Left lung (tissue), 10 donors: ENCODE results near the gene KRT75. TPM values are rescaled to one million over a fixed set of nuclear protein-coding genes. Genes with fewer than 3 reads are reported as not detected.
"Not testable (repeated sequence)": the region's sequence is repeated elsewhere in the genome, so short reads cannot be mapped to it uniquely, and the experiment has no call there.

Experiments
- ATAC-seq: fragments of 200-7000 bp; cut with Tn5 transposase; one replicate; pipeline ENCODE4 v1.9.1; 2020; ENCODE audit warnings: moderate library complexity
- DNase-seq, 4 donors: peaks; one replicate each; pipeline ENCODE4 v3.0.0-alpha.2; 2013 to 2020
- H3K27ac ChIP-seq, 2 donors: fragments of 200-600 bp; sonication (generic) in 1 of 2; one replicate each; pipeline versions ENCODE4 v1.5.0 to v1.8.0; 2020 to 2021
- H3K27me3 ChIP-seq, 2 donors: fragments of 200-600 bp; sonication (generic) in 1 of 2; one replicate each; pipeline versions ENCODE4 v1.5.0 to v1.8.0; 2020 to 2021
- H3K36me3 ChIP-seq, 2 donors: fragments of 200-600 bp; sonication (generic) in 1 of 2; one replicate each; pipeline versions ENCODE4 v1.5.0 to v1.8.0; 2020 to 2021
- H3K4me1 ChIP-seq, 2 donors: fragments of 200-600 bp; one replicate each; pipeline ENCODE4 v1.8.0; 2021
- H3K4me3 ChIP-seq, 2 donors: fragments of 200-600 bp; sonication (generic) in 1 of 2; one replicate each; pipeline versions ENCODE4 v1.5.0 to v1.8.0; 2020 to 2021; ENCODE audit warnings: mild to moderate bottlenecking in 1 of 2
- H3K9me3 ChIP-seq, 2 donors: fragments of 200-600 bp; sonication (generic) in 1 of 2; one replicate each; pipeline versions ENCODE4 v1.5.0 to v1.8.0; 2020 to 2021
- intact Hi-C, 2 donors: fragments of 100-400 bp; cut with DNase I; formaldehyde crosslinking; loops; one replicate each; pipeline versions ENCODE4 v1.11.2 to v1.14.2; 2022
- polyA plus RNA-seq, 6 donors: library from polyadenylated mRNA; unstranded; fragments of 120-200 nt; gene quantifications; one replicate each; pipeline ENCODE4 v1.2.1, GENCODE V29; 2013; ENCODE audit not compliant: insufficient read length in 6 of 6
- total RNA-seq, 2 donors: library from RNA; stranded (reverse); fragmentation: NEBNext Ultra II Directional; extraction: Animal tissue kit (Norgen Biotek cat#: 25700); gene quantifications; one replicate each; pipeline ENCODE4 v1.2.1, GENCODE V29; 2021
- TF ChIP-seq, protein P1 (sequence below), 2 donors: fragments of 200-600 bp; sonication (generic) in 1 of 2; IDR thresholded peaks; one replicate each; pipeline versions ENCODE4 v1.5.0 to v1.8.0; 2021; ENCODE audit warnings: antibody characterized with exemption in 2 of 2
- donor health status: DM: no; HTN: yes; CAD: no.
- donor health status: DM: no; HTN: no; CAD: no.

Gene KRT75
- total and polyA plus RNA-seq, 8 donors, result not detected

DNA sequence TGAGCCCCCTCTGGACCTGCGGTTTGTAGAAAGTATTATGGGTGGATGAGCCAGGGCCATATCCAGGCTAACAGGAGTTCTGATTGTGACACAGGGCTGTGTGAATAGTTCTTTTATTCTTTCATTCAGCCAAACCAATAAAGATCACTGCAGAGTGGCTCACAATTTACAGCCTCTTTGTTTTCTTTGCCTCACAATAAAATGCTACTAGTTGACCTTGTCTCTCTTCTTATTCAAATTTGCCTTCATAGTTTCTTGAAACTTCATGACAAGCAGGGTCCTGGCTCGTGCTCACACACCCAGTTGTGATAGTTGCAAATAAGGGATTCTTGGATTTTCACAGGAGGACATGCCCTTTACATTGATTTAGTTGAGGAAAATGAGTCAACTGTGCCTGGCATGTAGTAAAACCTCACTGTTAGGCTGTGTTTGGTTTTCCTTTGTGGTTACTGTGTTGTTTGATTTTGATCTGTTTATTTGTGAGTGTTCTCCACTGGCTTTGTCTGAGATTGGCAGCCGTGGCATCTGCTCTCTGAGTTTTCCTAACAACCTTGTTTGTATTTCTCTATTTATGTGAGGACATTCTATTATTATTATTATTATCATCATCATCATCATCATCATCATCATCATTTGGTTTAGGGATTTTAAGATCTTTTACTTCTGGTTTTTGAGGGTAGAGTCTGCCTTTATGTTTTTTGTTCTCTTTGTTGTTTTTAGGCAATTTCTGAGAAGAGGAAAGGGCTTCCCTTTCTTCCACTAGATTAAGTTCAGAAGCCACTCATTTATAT is 20.4 kb upstream of the KRT75 start:
- Histone ChIP-seq H3K27me3 (peaks cover 0 to 12% of the 10 kb centered on the region in 2 donors), H3K9me3 (no peaks in the 10 kb centered on the region), H3K4me1 (no peaks in the 10 kb centered on the region), H3K27ac (no peak overlapping the region), H3K36me3 (no peaks in the 10 kb centered on the region), H3K4me3 (no peak overlapping the region)
- intact Hi-C loops, result no loop called here
- TF ChIP-seq, protein P1, sequence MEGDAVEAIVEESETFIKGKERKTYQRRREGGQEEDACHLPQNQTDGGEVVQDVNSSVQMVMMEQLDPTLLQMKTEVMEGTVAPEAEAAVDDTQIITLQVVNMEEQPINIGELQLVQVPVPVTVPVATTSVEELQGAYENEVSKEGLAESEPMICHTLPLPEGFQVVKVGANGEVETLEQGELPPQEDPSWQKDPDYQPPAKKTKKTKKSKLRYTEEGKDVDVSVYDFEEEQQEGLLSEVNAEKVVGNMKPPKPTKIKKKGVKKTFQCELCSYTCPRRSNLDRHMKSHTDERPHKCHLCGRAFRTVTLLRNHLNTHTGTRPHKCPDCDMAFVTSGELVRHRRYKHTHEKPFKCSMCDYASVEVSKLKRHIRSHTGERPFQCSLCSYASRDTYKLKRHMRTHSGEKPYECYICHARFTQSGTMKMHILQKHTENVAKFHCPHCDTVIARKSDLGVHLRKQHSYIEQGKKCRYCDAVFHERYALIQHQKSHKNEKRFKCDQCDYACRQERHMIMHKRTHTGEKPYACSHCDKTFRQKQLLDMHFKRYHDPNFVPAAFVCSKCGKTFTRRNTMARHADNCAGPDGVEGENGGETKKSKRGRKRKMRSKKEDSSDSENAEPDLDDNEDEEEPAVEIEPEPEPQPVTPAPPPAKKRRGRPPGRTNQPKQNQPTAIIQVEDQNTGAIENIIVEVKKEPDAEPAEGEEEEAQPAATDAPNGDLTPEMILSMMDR (IDR thresholded peaks at IDR 0.05), result no peak
- no peak for DNase-seq
- ATAC-seq, result no peak

DNA sequence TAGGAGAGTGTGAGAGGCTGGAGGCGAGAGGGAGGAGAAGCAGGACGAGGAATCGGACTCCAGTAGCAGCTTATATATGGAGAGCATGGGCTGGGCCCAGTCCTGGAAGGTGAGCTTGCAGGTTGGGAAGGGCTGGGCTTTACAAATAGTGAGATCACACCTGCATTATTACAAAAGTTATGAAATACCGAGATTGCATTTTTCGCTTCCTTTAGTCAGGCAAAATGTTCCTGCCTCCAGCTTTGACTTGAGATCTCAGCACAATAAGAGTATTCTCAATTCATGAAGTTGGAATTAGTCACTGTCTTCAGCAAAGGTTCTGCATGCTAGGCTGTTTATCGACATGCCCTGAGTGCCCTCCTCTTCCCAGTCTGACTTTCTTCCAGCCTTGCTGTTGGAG is 17.9 kb upstream of the KRT75 start, which contains the start of gene KRT6B:
TSS of gene KRT6B (minus strand) at position 46 of the 400 bp plus-strand sequence. CDS start 68 bp downstream, outside the sequence.
- Histone ChIP-seq H3K27me3 (peaks cover 0 to 11% of the 10 kb centered on the region in 2 donors), H3K4me1 (no peaks in the 10 kb centered on the region), H3K36me3 (no peaks in the 10 kb centered on the region), H3K9me3 (no peaks in the 10 kb centered on the region), H3K4me3 (no peak within 1 kb of the TSS), H3K27ac (no peak within 1 kb of the TSS)
- DNase-seq (no peak), ATAC-seq (no peak)
- intact Hi-C loops, result no loop called here
- TF ChIP-seq, protein P1 (IDR thresholded peaks at IDR 0.05), result no peak

DNA sequence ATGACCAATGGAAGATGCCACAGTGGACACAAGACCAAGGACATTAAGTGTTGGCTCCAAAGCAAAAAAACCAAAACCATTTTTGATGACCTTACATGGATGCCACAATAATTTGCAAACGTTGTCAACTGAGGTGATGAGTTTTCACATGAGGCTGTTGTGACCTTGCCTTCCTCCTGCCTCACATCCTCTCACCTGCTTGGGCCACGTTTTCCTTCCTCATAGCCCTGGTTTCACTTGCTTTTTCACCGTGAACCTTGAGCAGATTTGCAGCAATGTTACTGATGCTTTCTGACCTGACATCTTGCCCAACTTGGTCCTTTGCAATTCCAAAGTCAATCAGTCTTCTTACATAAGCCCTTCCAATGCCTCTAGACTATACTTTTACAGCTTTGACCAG is 14.1 kb upstream of the KRT75 start:
- Histone ChIP-seq H3K4me1 (no peaks in the 10 kb centered on the region), H3K9me3 (no peaks in the 10 kb centered on the region), H3K27ac (no peak overlapping the region), H3K36me3 (no peaks in the 10 kb centered on the region), H3K4me3 (no peak overlapping the region), H3K27me3 (peaks cover 0 to 9% of the 10 kb centered on the region in 2 donors)
- DNase-seq, result no peak
- TF ChIP-seq, protein P1 (IDR thresholded peaks at IDR 0.05), result no peak
- ATAC-seq, result no peak
- intact Hi-C loops, result no loop called here

DNA sequence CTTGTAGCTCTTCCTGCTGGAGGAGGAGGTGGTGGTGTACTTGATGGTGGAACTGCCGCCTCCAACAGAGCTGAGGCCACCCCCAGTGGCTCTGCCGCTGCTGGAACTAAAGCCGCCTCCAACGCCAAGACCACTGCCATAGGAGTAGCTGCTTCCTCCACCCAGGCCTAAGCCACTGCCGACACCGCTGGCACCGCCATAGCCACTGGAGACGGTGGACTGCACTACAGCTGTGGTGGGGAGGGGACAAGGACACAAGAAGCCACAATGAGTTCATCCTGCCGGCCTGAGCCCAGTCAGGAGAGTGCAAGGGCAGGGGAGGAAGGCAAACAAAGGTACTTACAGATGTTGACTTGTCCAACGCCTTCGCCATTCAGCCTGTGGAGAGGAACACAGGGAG is 13.0 kb upstream of the KRT75 start:
- ATAC-seq, DNase-seq, H3K36me3 ChIP-seq, H3K4me1 ChIP-seq, H3K27ac ChIP-seq, intact Hi-C loops, H3K9me3 ChIP-seq, H3K4me3 ChIP-seq: not testable (repeated sequence)
- peaks cover 0 to 16% of the 10 kb centered on the region in 2 donors for H3K27me3 ChIP-seq

DNA sequence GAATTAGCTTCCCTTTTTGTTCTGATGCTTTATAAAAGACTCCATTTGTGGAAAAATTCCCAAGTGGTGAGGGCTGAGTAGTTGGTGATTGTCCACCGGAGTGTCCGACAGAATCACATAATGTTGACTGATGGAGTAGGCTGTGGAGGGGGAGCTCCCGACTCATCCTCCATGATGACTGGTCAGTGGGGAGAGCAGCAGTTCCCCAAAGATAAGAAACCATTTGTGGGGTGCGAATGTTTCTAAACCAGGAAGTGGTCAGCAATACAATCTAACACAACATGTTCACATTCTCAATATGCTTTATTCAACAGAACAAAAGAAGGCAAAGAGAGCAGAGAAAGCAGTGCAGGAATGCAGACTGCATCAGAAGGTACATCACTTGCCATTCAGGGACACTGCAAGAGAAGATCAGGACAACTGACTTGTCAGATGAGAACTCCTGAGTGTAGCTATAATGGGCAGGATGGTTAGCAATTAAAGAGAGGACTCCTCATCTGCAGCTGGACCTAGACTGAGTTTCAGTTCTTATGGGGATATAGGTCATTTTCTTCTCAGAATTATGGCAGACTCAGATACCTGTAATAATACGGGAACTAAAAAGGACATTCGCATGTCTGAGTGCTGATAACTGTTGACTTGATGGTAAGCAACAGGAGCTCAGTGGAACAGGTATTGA is 12.3 kb upstream of the KRT75 start:
- no peak for ATAC-seq
- H3K4me1 ChIP-seq, result no peaks in the 10 kb centered on the region

More for the DNA sequence above, 12.3 kb upstream of the KRT75 start:
- Histone ChIP-seq H3K4me3 (no peak overlapping the region), H3K9me3 (no peaks in the 10 kb centered on the region), H3K27ac (no peak overlapping the region), H3K36me3 (no peaks in the 10 kb centered on the region), H3K27me3 (peaks cover 0 to 22% of the 10 kb centered on the region in 2 donors)
- TF ChIP-seq, protein P1 (IDR thresholded peaks at IDR 0.05), result no peak
- DNase-seq, result no peak
- intact Hi-C loops, result no loop called here
